ENCODE results near the gene ALS2. TPM values are rescaled to one million over a fixed set of nuclear protein-coding genes. Genes with fewer than 3 reads are reported as not detected.
A peak's percentile ranks its signal among the peaks of the same experiment; 100 is the strongest.

ALS2 gene
- total RNA-seq (ENCODE audit: low replicate concordance) = 33.8 and 41.0 TPM in 2 replicates

- Mint-ChIP-seq H3K9me3 (no peaks in the 10 kb centered on the region), H3K27me3 (ENCODE audit: insufficient read depth, low read depth) (peaks cover 3% of the 10 kb centered on the region), H3K4me3 (peak within 1 kb of the TSS; percentile 96), H3K4me1 (peaks cover 34% of the 10 kb centered on the region), H3K36me3 (no peaks in the 10 kb centered on the region), H3K27ac (peak within 1 kb of the TSS; percentile 94)
- Histone ChIP-seq H3K9me3 (ENCODE audit: low read depth) (no peaks in the 10 kb centered on the region), H3K4me2 (peak within 1 kb of the TSS; percentile 93), H3K4me1 (peaks cover 26% of the 10 kb centered on the region), H3K79me2 (ENCODE audit: low read depth) (peaks cover 45% of the 10 kb centered on the region), H2AFZ (replicated peaks) (peak within 1 kb of the TSS; percentile 95), H3K27me3 (no peaks in the 10 kb centered on the region), H3K9ac (peak within 1 kb of the TSS; percentile 57), H3F3A (ENCODE audit: low read depth) (peaks cover 24% of the 10 kb centered on the region), H3K27ac (peak within 1 kb of the TSS; percentile 64), H3K36me3 (no peaks in the 10 kb centered on the region), H3K4me3 (peak within 1 kb of the TSS; percentile 92), H4K20me1 (ENCODE audit: low read depth) (peaks cover 19% of the 10 kb centered on the region)
- TF ChIP-seq EZH2 (IDR thresholded peaks at IDR 0.05) (no peak), EZH2phosphoT487 (IDR thresholded peaks at IDR 0.05) (no peak)
- DNase-seq (ENCODE audit: low spot score) = peak; percentile 98
These were observed at the start of gene ALS2 for GRCh38 chr2:201780674-201781493. Gene ALS2 (minus strand): TSS chr2:201780933. CDS start chr2:201768885, 12,048 bp downstream.

DNA sequence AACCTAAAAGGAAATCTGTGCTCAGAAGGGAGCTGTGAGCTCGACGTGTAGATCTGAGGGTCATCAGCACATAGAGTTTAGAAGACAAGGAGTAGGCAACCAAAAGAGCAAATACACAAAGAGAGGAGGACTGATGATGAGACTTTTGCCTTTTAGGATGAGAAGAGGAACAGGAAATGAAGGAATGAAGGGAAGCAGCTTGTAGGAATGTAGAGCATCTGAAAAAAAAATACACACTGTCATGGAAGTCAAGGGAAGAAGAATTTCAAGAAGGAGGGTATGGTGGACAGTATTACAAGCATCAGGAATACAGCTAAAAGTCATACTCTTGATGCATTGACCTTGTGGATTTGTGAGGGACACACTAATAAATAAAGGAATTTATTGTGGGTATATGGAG, 47.5 kb upstream of the ALS2 start:
- Mint-ChIP-seq H3K4me1 (no peaks in the 10 kb centered on the region), H3K9me3 (no peaks in the 10 kb centered on the region), H3K27ac (no peak overlapping the region), H3K36me3 (no peaks in the 10 kb centered on the region), H3K4me3 (no peak overlapping the region), H3K27me3 (ENCODE audit: insufficient read depth, low read depth) (peaks cover 5% of the 10 kb centered on the region)
- Histone ChIP-seq H3K79me2 (ENCODE audit: low read depth) (no peaks in the 10 kb centered on the region), H3F3A (ENCODE audit: low read depth) (no peaks in the 10 kb centered on the region), H2AFZ (replicated peaks) (no peak overlapping the region), H3K9ac (no peak overlapping the region), H3K4me3 (no peak overlapping the region), H3K4me2 (no peak overlapping the region), H4K20me1 (ENCODE audit: low read depth) (no peaks in the 10 kb centered on the region), H3K27me3 (no peaks in the 10 kb centered on the region), H3K4me1 (no peaks in the 10 kb centered on the region), H3K27ac (no peak overlapping the region), H3K36me3 (no peaks in the 10 kb centered on the region), H3K9me3 (ENCODE audit: low read depth) (no peaks in the 10 kb centered on the region)
- no peak for TF ChIP-seq EZH2 (IDR thresholded peaks at IDR 0.05)
- TF ChIP-seq EZH2phosphoT487 (IDR thresholded peaks at IDR 0.05) = no peak
- no peak for TF ChIP-seq CTCF (IDR thresholded peaks at IDR 0.05)
- DNase-seq (ENCODE audit: low spot score) = no peak

DNA sequence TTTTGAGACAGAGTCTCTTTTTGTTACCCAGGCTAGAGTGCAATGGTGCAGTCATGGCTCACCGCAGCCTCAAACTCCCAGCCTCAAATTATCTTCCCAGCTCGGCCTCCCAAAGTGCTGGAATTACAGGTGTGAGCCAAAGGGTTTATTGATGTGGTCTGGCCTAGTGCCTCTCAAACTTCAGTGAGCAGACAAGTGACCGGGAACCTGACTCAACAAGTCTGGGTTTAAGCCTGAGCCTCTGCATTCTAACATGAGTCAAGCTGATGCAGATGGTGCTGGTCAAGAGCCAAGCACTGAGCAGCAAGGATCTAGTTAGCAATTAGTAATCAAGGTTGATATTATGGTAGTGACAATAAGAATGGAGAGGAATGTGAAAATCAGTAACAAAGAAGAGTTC, 46.9 kb upstream of the ALS2 start:
- Mint-ChIP-seq H3K4me1 (no peaks in the 10 kb centered on the region), H3K9me3 (no peaks in the 10 kb centered on the region), H3K36me3 (no peaks in the 10 kb centered on the region), H3K27me3 (ENCODE audit: insufficient read depth, low read depth) (peaks cover 5% of the 10 kb centered on the region), H3K4me3 (no peak overlapping the region), H3K27ac (no peak overlapping the region)
- Histone ChIP-seq H3K4me1 (no peaks in the 10 kb centered on the region), H3K4me2 (no peak overlapping the region), H3K9me3 (ENCODE audit: low read depth) (no peaks in the 10 kb centered on the region), H3K27me3 (no peaks in the 10 kb centered on the region), H3K27ac (no peak overlapping the region), H3K4me3 (no peak overlapping the region), H3K79me2 (ENCODE audit: low read depth) (no peaks in the 10 kb centered on the region), H4K20me1 (ENCODE audit: low read depth) (no peaks in the 10 kb centered on the region), H2AFZ (replicated peaks) (no peak overlapping the region), H3K36me3 (no peaks in the 10 kb centered on the region), H3K9ac (no peak overlapping the region), H3F3A (ENCODE audit: low read depth) (no peaks in the 10 kb centered on the region)
- TF ChIP-seq EZH2phosphoT487 (IDR thresholded peaks at IDR 0.05) (no peak), EZH2 (IDR thresholded peaks at IDR 0.05) (no peak), CTCF (IDR thresholded peaks at IDR 0.05) (no peak)
- no peak for DNase-seq (ENCODE audit: low spot score)

DNA sequence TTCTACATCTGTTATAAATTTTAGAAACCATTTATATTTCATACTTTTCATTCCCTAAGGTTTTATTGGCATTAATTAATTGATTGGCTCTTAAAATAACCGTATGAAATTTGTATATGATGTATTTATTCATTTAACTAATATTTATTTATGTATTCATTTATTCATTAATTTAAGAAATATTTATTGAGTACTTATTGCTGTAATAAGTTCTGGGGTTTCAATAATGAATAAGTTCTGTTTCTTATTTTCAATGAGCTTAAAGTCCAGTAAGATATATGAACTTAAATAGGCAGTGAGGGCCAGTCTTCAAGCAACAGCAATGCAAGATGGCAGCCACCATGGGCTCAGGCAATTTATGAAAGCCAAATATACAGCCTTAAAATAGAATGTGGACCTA, 43.5 kb upstream of the ALS2 start:
- DNase-seq (ENCODE audit: low spot score) = no peak
- no peak overlapping the region for H3K4me3 ChIP-seq
- H3K27me3 Mint-ChIP-seq (ENCODE audit: insufficient read depth, low read depth) = peaks cover 3% of the 10 kb centered on the region
- H3K9me3 ChIP-seq (ENCODE audit: low read depth) = no peaks in the 10 kb centered on the region
- no peak overlapping the region for H3K27ac Mint-ChIP-seq
- H2AFZ ChIP-seq (replicated peaks) = no peak overlapping the region
- H3K4me1 ChIP-seq = peaks cover 4% of the 10 kb centered on the region
- no peaks in the 10 kb centered on the region for H3K4me1 Mint-ChIP-seq
- H3K36me3 Mint-ChIP-seq = no peaks in the 10 kb centered on the region
- no peaks in the 10 kb centered on the region for H3K27me3 ChIP-seq
- TF ChIP-seq EZH2 (IDR thresholded peaks at IDR 0.05) = no peak
- no peak for TF ChIP-seq CTCF (IDR thresholded peaks at IDR 0.05)
- TF ChIP-seq EZH2phosphoT487 (IDR thresholded peaks at IDR 0.05) = no peak
- no peak overlapping the region for H3K27ac ChIP-seq
- H4K20me1 ChIP-seq (ENCODE audit: low read depth) = no peaks in the 10 kb centered on the region
- H3K4me2 ChIP-seq = no peak overlapping the region
- no peaks in the 10 kb centered on the region for H3K36me3 ChIP-seq
- no peak overlapping the region for H3K9ac ChIP-seq
- H3F3A ChIP-seq (ENCODE audit: low read depth) = peaks cover 6% of the 10 kb centered on the region
- H3K9me3 Mint-ChIP-seq = no peaks in the 10 kb centered on the region
- H3K4me3 Mint-ChIP-seq = no peak overlapping the region
- H3K79me2 ChIP-seq (ENCODE audit: low read depth) = no peaks in the 10 kb centered on the region

Measured in neural progenitor cell (in vitro differentiated cells).